ENCODE data around the gene GRIK2.

GRCh38 chr6:101391772-101392585 lies 1.5 kb upstream of the GRIK2 start:
- TF ChIP-seq CTCF (conservative IDR thresholded peaks at IDR 0.05 in 1 of 2, IDR thresholded peaks at IDR 0.05 in 1 of 2; ENCODE audit: extremely low read depth in 1 of 2, insufficient read depth in 1 of 2, low read depth in 1 of 2, low read length in 2 of 2) = no peak
- TF ChIP-seq EZH2 (IDR thresholded peaks at IDR 0.05; ENCODE audit: borderline replicate concordance, low read length) = no peak

Measured in mammary epithelial cell (primary cell).